ENCODE measurements around the gene SNRPD1. TPM values are rescaled to one million over a fixed set of nuclear protein-coding genes. Genes with fewer than 3 reads are reported as not detected.
"Not testable (repeated sequence)": the region's sequence is repeated elsewhere in the genome, so short reads cannot be mapped to it uniquely, and the experiment has no call there.

The SNRPD1 gene
- total and polyA plus RNA-seq, 5 donors from 2014 or later: 31.4 to 109 (median 91.1) TPM

- H3K4me3 ChIP-seq (ENCODE audit: low read depth, low read length): peak overlapping the region; percentile 96
- H3K9me3 ChIP-seq (ENCODE audit: control insufficient read depth in 2 of 2, low read length in 2 of 2); H3K36me3 ChIP-seq (ENCODE audit: control insufficient read depth, insufficient read depth, low read length); H3K27me3 ChIP-seq (ENCODE audit: control insufficient read depth, insufficient read depth, low read length); ATAC-seq (ENCODE audit: low read depth in 2 of 2); H3K9me3 Mint-ChIP-seq; H3K36me3 Mint-ChIP-seq; DNase-seq; H3K27me3 Mint-ChIP-seq: not testable (repeated sequence)
- H3K4me3 Mint-ChIP-seq: peak overlapping the region; percentile 97 to 99 (median 99)
- peaks cover 26% of the 10 kb centered on the region for H3K4me1 ChIP-seq (ENCODE audit: control insufficient read depth, insufficient read depth, low read length, poor library complexity, severe bottlenecking)
- H3K4me1 Mint-ChIP-seq: peaks cover 9 to 43% (median 26%) of the 10 kb centered on the region in 4 donors
- H3K27ac Mint-ChIP-seq: peak overlapping the region; percentile 98 to 99 (median 98)
- H3K27ac ChIP-seq (ENCODE audit: insufficient read depth, low read length, poor library complexity, severe bottlenecking): peak overlapping the region; percentile 93
Measured at GRCh38 chr18:21611401-21612124, 551 bp upstream of the SNRPD1 start.

GRCh38 chr18:21621640-21622039 is 9.5 kb downstream of the SNRPD1 start:
- DNase-seq; H3K9me3 ChIP-seq (ENCODE audit: control insufficient read depth in 2 of 2, low read length in 2 of 2); H3K4me3 Mint-ChIP-seq; H3K4me3 ChIP-seq (ENCODE audit: low read depth, low read length); H3K4me1 ChIP-seq (ENCODE audit: control insufficient read depth, insufficient read depth, low read length, poor library complexity, severe bottlenecking); H3K27ac Mint-ChIP-seq; ATAC-seq (ENCODE audit: low read depth in 2 of 2); H3K9me3 Mint-ChIP-seq; H3K27me3 ChIP-seq (ENCODE audit: control insufficient read depth, insufficient read depth, low read length); H3K27me3 Mint-ChIP-seq; H3K27ac ChIP-seq (ENCODE audit: insufficient read depth, low read length, poor library complexity, severe bottlenecking): not testable (repeated sequence)
- peaks cover 18 to 32% (median 22%) of the 10 kb centered on the region in 4 donors for H3K4me1 Mint-ChIP-seq
- H3K36me3 ChIP-seq (ENCODE audit: control insufficient read depth, insufficient read depth, low read length): peaks cover 43% of the 10 kb centered on the region
- H3K36me3 Mint-ChIP-seq: peaks cover 20% of the 10 kb centered on the region

GRCh38 chr18:21629089-21629832 is 17.1 kb downstream of the SNRPD1 start:
- H3K4me3 ChIP-seq (ENCODE audit: low read depth, low read length): peak overlapping the region; percentile 42
- peaks cover 45% of the 10 kb centered on the region for H3K36me3 ChIP-seq (ENCODE audit: control insufficient read depth, insufficient read depth, low read length)
- Mint-ChIP-seq H3K36me3 (peaks cover 28% of the 10 kb centered on the region), H3K27me3 (no peaks in the 10 kb centered on the region), H3K9me3 (no peaks in the 10 kb centered on the region), H3K4me3 (peak overlapping the region in 3 of 4 donors; percentile 13 to 37 (median 23)), H3K4me1 (peaks cover 19 to 27% (median 22%) of the 10 kb centered on the region in 4 donors), H3K27ac (peak overlapping the region; percentile 71 to 92 (median 89))
- no peaks in the 10 kb centered on the region for H3K9me3 ChIP-seq (ENCODE audit: control insufficient read depth in 2 of 2, low read length in 2 of 2)
- H3K4me1 ChIP-seq (ENCODE audit: control insufficient read depth, insufficient read depth, low read length, poor library complexity, severe bottlenecking): peaks cover 18% of the 10 kb centered on the region
- DNase-seq (no peak), ATAC-seq (ENCODE audit: low read depth in 2 of 2) (no peak)
- no peaks in the 10 kb centered on the region for H3K27me3 ChIP-seq (ENCODE audit: control insufficient read depth, insufficient read depth, low read length)
- H3K27ac ChIP-seq (ENCODE audit: insufficient read depth, low read length, poor library complexity, severe bottlenecking): peak overlapping the region; percentile 56

GRCh38 chr18:21632393-21632792 is 20.3 kb downstream of the SNRPD1 start:
- ATAC-seq (ENCODE audit: low read depth in 2 of 2) (no peak), DNase-seq (peak in 1 of 3 donors; percentile 10)
- no peak overlapping the region for H3K27ac Mint-ChIP-seq
- peaks cover 18% of the 10 kb centered on the region for H3K36me3 Mint-ChIP-seq
- H3K9me3 ChIP-seq (ENCODE audit: control insufficient read depth in 2 of 2, low read length in 2 of 2): no peaks in the 10 kb centered on the region
- no peaks in the 10 kb centered on the region for H3K27me3 Mint-ChIP-seq
- H3K4me3 Mint-ChIP-seq: no peak overlapping the region
- peaks cover 18 to 26% (median 22%) of the 10 kb centered on the region in 4 donors for H3K4me1 Mint-ChIP-seq
- H3K36me3 ChIP-seq (ENCODE audit: control insufficient read depth, insufficient read depth, low read length): peaks cover 21% of the 10 kb centered on the region
- H3K27ac ChIP-seq (ENCODE audit: insufficient read depth, low read length, poor library complexity, severe bottlenecking): no peak overlapping the region
- no peak overlapping the region for H3K4me3 ChIP-seq (ENCODE audit: low read depth, low read length)
- H3K4me1 ChIP-seq (ENCODE audit: control insufficient read depth, insufficient read depth, low read length, poor library complexity, severe bottlenecking): peaks cover 18% of the 10 kb centered on the region
- no peaks in the 10 kb centered on the region for H3K9me3 Mint-ChIP-seq
- H3K27me3 ChIP-seq (ENCODE audit: control insufficient read depth, insufficient read depth, low read length): no peaks in the 10 kb centered on the region

GRCh38 chr18:21634588-21635199 is 22.6 kb downstream of the SNRPD1 start:
- Mint-ChIP-seq H3K27me3 (no peaks in the 10 kb centered on the region), H3K9me3 (no peaks in the 10 kb centered on the region), H3K4me3 (no peak overlapping the region), H3K27ac (peak overlapping the region in 2 of 3 donors; percentile 4 to 52), H3K4me1 (peaks cover 0 to 6% (median 4%) of the 10 kb centered on the region in 4 donors), H3K36me3 (peaks cover 6% of the 10 kb centered on the region)
- ATAC-seq (ENCODE audit: low read depth in 2 of 2) (no peak), DNase-seq (no peak)
- Histone ChIP-seq H3K36me3 (ENCODE audit: control insufficient read depth, insufficient read depth, low read length) (peaks cover 12% of the 10 kb centered on the region), H3K9me3 (ENCODE audit: control insufficient read depth in 2 of 2, low read length in 2 of 2) (no peaks in the 10 kb centered on the region), H3K27ac (ENCODE audit: insufficient read depth, low read length, poor library complexity, severe bottlenecking) (no peak overlapping the region), H3K27me3 (ENCODE audit: control insufficient read depth, insufficient read depth, low read length) (no peaks in the 10 kb centered on the region), H3K4me1 (ENCODE audit: control insufficient read depth, insufficient read depth, low read length, poor library complexity, severe bottlenecking) (no peaks in the 10 kb centered on the region), H3K4me3 (ENCODE audit: low read depth, low read length) (no peak overlapping the region)

- no peak for ATAC-seq (ENCODE audit: low read depth in 2 of 2)
- H3K27ac Mint-ChIP-seq: no peak overlapping the region
Measured at GRCh38 chr18:21636769-21637168, 24.7 kb downstream of the SNRPD1 start.

GRCh38 chr18:21638822-21639221 is 26.7 kb downstream of the SNRPD1 start:
- no peak overlapping the region for H3K27ac ChIP-seq (ENCODE audit: insufficient read depth, low read length, poor library complexity, severe bottlenecking)
- Mint-ChIP-seq H3K4me1 (peaks cover 0 to 3% (median under 1%) of the 10 kb centered on the region in 4 donors), H3K27ac (peak overlapping the region in 2 of 3 donors; percentile 59 to 80), H3K9me3 (no peaks in the 10 kb centered on the region), H3K27me3 (no peaks in the 10 kb centered on the region), H3K36me3 (no peaks in the 10 kb centered on the region), H3K4me3 (no peak overlapping the region)
- H3K36me3 ChIP-seq (ENCODE audit: control insufficient read depth, insufficient read depth, low read length): no peaks in the 10 kb centered on the region
- no peaks in the 10 kb centered on the region for H3K27me3 ChIP-seq (ENCODE audit: control insufficient read depth, insufficient read depth, low read length)
- H3K4me3 ChIP-seq (ENCODE audit: low read depth, low read length): no peak overlapping the region
- DNase-seq (no peak), ATAC-seq (ENCODE audit: low read depth in 2 of 2) (no peak)
- H3K9me3 ChIP-seq (ENCODE audit: control insufficient read depth in 2 of 2, low read length in 2 of 2): no peaks in the 10 kb centered on the region
- no peaks in the 10 kb centered on the region for H3K4me1 ChIP-seq (ENCODE audit: control insufficient read depth, insufficient read depth, low read length, poor library complexity, severe bottlenecking)

More at GRCh38 chr18:21636769-21637168, 24.7 kb downstream of the SNRPD1 start:
- Histone ChIP-seq H3K27me3 (ENCODE audit: control insufficient read depth, insufficient read depth, low read length) (no peaks in the 10 kb centered on the region), H3K36me3 (ENCODE audit: control insufficient read depth, insufficient read depth, low read length) (peaks cover 4% of the 10 kb centered on the region), H3K4me1 (ENCODE audit: control insufficient read depth, insufficient read depth, low read length, poor library complexity, severe bottlenecking) (no peaks in the 10 kb centered on the region), H3K9me3 (ENCODE audit: control insufficient read depth in 2 of 2, low read length in 2 of 2) (no peaks in the 10 kb centered on the region), H3K27ac (ENCODE audit: insufficient read depth, low read length, poor library complexity, severe bottlenecking) (no peak overlapping the region), H3K4me3 (ENCODE audit: low read depth, low read length) (no peak overlapping the region)
- DNase-seq: no peak
- peaks cover 0 to 3% (median under 1%) of the 10 kb centered on the region in 4 donors for H3K4me1 Mint-ChIP-seq
- H3K27me3 Mint-ChIP-seq: no peaks in the 10 kb centered on the region
- no peaks in the 10 kb centered on the region for H3K9me3 Mint-ChIP-seq
- H3K36me3 Mint-ChIP-seq: no peaks in the 10 kb centered on the region
- H3K4me3 Mint-ChIP-seq: no peak overlapping the region

Data from CD4-positive, CD25-positive, alpha-beta regulatory T cell (primary cell).